HCT116 (cell line): ENCODE data around the gene STYXL1. TPM values are rescaled to one million over a fixed set of nuclear protein-coding genes. Genes with fewer than 3 reads are reported as not detected.

Experiments used
- ATAC-seq: fragments of 200-7000 bp; cut with Tn5 transposase; 2 replicates; pipeline ENCODE4 v1.9.1; 2020; ENCODE audit warnings: mild to moderate bottlenecking, moderate library complexity
- BruUV-seq: library from RNA; stranded (reverse); fragments of 400-500 nt; replicated peaks from 2 replicates; lab custom pipeline; 2021; lab: Mats Ljungman, UMichigan
- CTCF ChIA-PET: fragments of 300-600 bp; sonication (Branson Sonifier 250); formaldehyde crosslinking; loops from one replicate; lab custom pipeline; 2021; ENCODE audit warnings: antibody characterized with exemption; lab: Charles Lee
- POLR2A ChIA-PET: fragments of 300-600, 350-600 bp; sonication (Branson Sonifier 250); formaldehyde crosslinking; loops from one replicate; lab custom pipeline; 2021; ENCODE audit warnings: antibody characterized with exemption; lab: Charles Lee
- RAD21 ChIA-PET, 2 experiments: fragments of 300-600 bp; sonication (Branson Sonifier 250); formaldehyde crosslinking; loops; one replicate each; lab custom pipeline; 2023; ENCODE audit warnings: low total read pairs in 2 of 2; ENCODE audit not compliant: uncharacterized antibody in 2 of 2, unreplicated experiment in 2 of 2, low non-redundant PET in 1 of 2; lab: Charles Lee
- DNase-seq: peaks from one replicate; pipeline ENCODE4 v3.0.0-alpha.2; 2010; ENCODE audit warnings: low read depth, low spot score
- H2AFZ ChIP-seq: fragments of 200-600 bp; shearing (Covaris generic), sonication (generic); 2 replicates; pipeline ENCODE4 v1.6.1; 2017; ENCODE audit warnings: low read depth, mixed run types, mixed read lengths, antibody characterized with exemption, low read length; ENCODE audit not compliant: poor library complexity, severe bottlenecking
- H3K27ac ChIP-seq: 2 replicates; pipeline ENCODE4 v1.5.1; 2012; ENCODE audit warnings: low read depth, low read length
- H3K27me3 ChIP-seq: fragments of 200-600 bp; sonication (generic); 2 replicates; pipeline ENCODE4 v1.6.1; 2016; ENCODE audit warnings: mixed run types, low read length, mixed read lengths; ENCODE audit not compliant: insufficient read depth
- H3K36me3 ChIP-seq, 2 experiments: fragments of 200-500 bp in 1 of 2; fragments of 200-600 bp in 1 of 2; sonication (Bioruptor generic) in 1 of 2; sonication (generic) in 1 of 2; 2 replicates each; pipeline versions ENCODE4 v1.5.1 to v1.6.1; 2014 to 2016; ENCODE audit warnings: low read length in 2 of 2, inconsistent platforms in 1 of 2, mixed read lengths in 1 of 2, mixed run types in 1 of 2; ENCODE audit not compliant: insufficient read depth in 2 of 2, control insufficient read depth in 1 of 2
- H3K4me1 ChIP-seq, 2 experiments: fragments of 200-600 bp in 1 of 2; sonication (generic) in 1 of 2; 2 replicates each; pipeline versions ENCODE4 v1.5.1 to v1.6.1; 2012 to 2017; ENCODE audit warnings: low read length in 2 of 2, inconsistent platforms in 1 of 2, mild to moderate bottlenecking in 1 of 2, mixed read lengths in 1 of 2, mixed run types in 1 of 2, moderate library complexity in 1 of 2; ENCODE audit not compliant: insufficient read depth in 2 of 2, control insufficient read depth in 1 of 2
- H3K4me2 ChIP-seq: fragments of 200-600 bp; sonication (generic); 2 replicates; pipeline ENCODE4 v1.6.1; 2017; ENCODE audit warnings: mixed run types, low read length, mixed read lengths
- H3K4me3 ChIP-seq, 2 experiments: fragments of 200-600 bp in 1 of 2; sonication (generic) in 1 of 2; replicated peaks in 1 of 2; 2 replicates each; pipeline ENCODE4 v1.5.1; 2011 to 2016; ENCODE audit warnings: low read length in 2 of 2, control low read depth in 1 of 2, low read depth in 1 of 2, mild to moderate bottlenecking in 1 of 2, mixed read lengths in 1 of 2, mixed run types in 1 of 2
- H3K79me2 ChIP-seq: fragments of 200-600 bp; sonication (generic); 2 replicates; pipeline ENCODE4 v1.6.1; 2017; ENCODE audit warnings: mild to moderate bottlenecking, mixed run types, low read length, moderate library complexity, mixed read lengths; ENCODE audit not compliant: insufficient read depth
- H3K9ac ChIP-seq: fragments of 200-600 bp; sonication (generic); 2 replicates; pipeline ENCODE4 v1.6.1; 2016; ENCODE audit warnings: low read length, mixed read lengths
- H3K9me2 ChIP-seq: fragments of 200-600 bp; sonication (generic), shearing (Covaris generic); 2 replicates; pipeline ENCODE4 v1.6.1; 2017; ENCODE audit warnings: mixed run types, mild to moderate bottlenecking, moderate library complexity; ENCODE audit not compliant: insufficient read depth
- H3K9me3 ChIP-seq, 2 experiments: fragments of 200-500 bp in 1 of 2; fragments of 200-600 bp in 1 of 2; sonication (Bioruptor generic) in 1 of 2; sonication (generic) in 1 of 2; 2 replicates each; pipeline ENCODE4 v1.6.1; 2014 to 2017; ENCODE audit warnings: low read length in 2 of 2, mixed read lengths in 2 of 2, inconsistent platforms in 1 of 2, low read depth in 1 of 2, mild to moderate bottlenecking in 1 of 2, mixed run types in 1 of 2, moderate library complexity in 1 of 2; ENCODE audit not compliant: control insufficient read depth in 1 of 2, insufficient read depth in 1 of 2
- H4K20me1 ChIP-seq: fragments of 200-600 bp; sonication (generic), shearing (Covaris generic); 2 replicates; pipeline ENCODE4 v1.6.1; 2017; ENCODE audit warnings: mixed run types, mild to moderate bottlenecking, moderate library complexity; ENCODE audit not compliant: insufficient read depth
- ATF3 ChIP-seq: IDR thresholded peaks from 2 replicates; pipeline ENCODE4 v1.6.1; 2012
- CTCF ChIP-seq, 3 experiments: fragments of 200-600 bp in 1 of 3; sonication (generic) in 1 of 3; IDR thresholded peaks in 2 of 3; conservative IDR thresholded peaks in 1 of 3; 2 replicates each; pipeline ENCODE4 v1.5.1; 2012 to 2017; ENCODE audit warnings: low read depth in 2 of 3, low read length in 2 of 3, antibody characterized with exemption in 1 of 3, borderline replicate concordance in 1 of 3, control low read depth in 1 of 3, mild to moderate bottlenecking in 1 of 3, mixed read lengths in 1 of 3, mixed run types in 1 of 3, moderate library complexity in 1 of 3; ENCODE audit not compliant: insufficient read depth in 1 of 3
- EZH2phosphoT487 ChIP-seq: fragments of 200-600 bp; IDR thresholded peaks from 2 replicates; pipeline ENCODE4 v1.6.1; 2018; ENCODE audit warnings: antibody characterized with exemption, borderline replicate concordance
- FOSL1 ChIP-seq: IDR thresholded peaks from 2 replicates; pipeline ENCODE4 v1.6.1; 2012; ENCODE audit warnings: low read depth
- JUND ChIP-seq: IDR thresholded peaks from 2 replicates; pipeline ENCODE4 v1.6.1; 2012
- MAX ChIP-seq: IDR thresholded peaks from 2 replicates; pipeline ENCODE4 v1.6.1; 2012
- POLR2A ChIP-seq: IDR thresholded peaks from 2 replicates; pipeline ENCODE4 v1.7.0; 2011; ENCODE audit warnings: borderline replicate concordance; ENCODE audit not compliant: insufficient read depth, insufficient read length; ENCODE audit errors: extremely low read depth
- POLR2AphosphoS5 ChIP-seq: IDR thresholded peaks from 2 replicates; pipeline ENCODE4 v1.6.1; 2011; ENCODE audit warnings: mild to moderate bottlenecking, low read depth, low read length, moderate library complexity
- SIN3A ChIP-seq: IDR thresholded peaks from 2 replicates; pipeline ENCODE4 v1.6.1; 2012; ENCODE audit warnings: low read depth
- SRF ChIP-seq: IDR thresholded peaks from 2 replicates; pipeline ENCODE4 v1.6.1; 2012; ENCODE audit warnings: low read depth
- TCF7L2 ChIP-seq: IDR thresholded peaks from 2 replicates; pipeline ENCODE4 v1.7.0; 2011; ENCODE audit warnings: borderline replicate concordance, inconsistent platforms; ENCODE audit not compliant: insufficient read depth, insufficient read length; ENCODE audit errors: extremely low read depth
- YY1 ChIP-seq: IDR thresholded peaks from 2 replicates; pipeline ENCODE4 v1.6.1; 2011; ENCODE audit warnings: low read length, low read depth, moderate library complexity, mild to moderate bottlenecking; ENCODE audit not compliant: insufficient replicate concordance; ENCODE audit errors: extremely low read depth
- ZBTB33 ChIP-seq: IDR thresholded peaks from 2 replicates; pipeline ENCODE4 v1.6.1; 2011; ENCODE audit warnings: mild to moderate bottlenecking, low read length, moderate library complexity; ENCODE audit not compliant: insufficient replicate concordance; ENCODE audit errors: extremely low read depth
- ZFX ChIP-seq: fragments of 450-650 bp; IDR thresholded peaks from 2 replicates; pipeline ENCODE4 v1.6.1; 2017
- ZNF274 ChIP-seq: fragments of 200-500 bp; sonication (Bioruptor generic); IDR thresholded peaks from 2 replicates; pipeline ENCODE4 v1.6.1; 2014; ENCODE audit warnings: mild to moderate bottlenecking, low read depth, low read length, inconsistent platforms
- intact Hi-C: fragments of 100-400 bp; cut with micrococcal nuclease; formaldehyde crosslinking; loops from 2 replicates; pipeline ENCODE4 v1.10.0; 2022
- total RNA-seq: library from RNA; stranded (reverse); gene quantifications from one replicate; pipeline ENCODE4 v1.2.1, GENCODE V29; 2021; ENCODE audit not compliant: unreplicated experiment

Gene STYXL1
- total RNA-seq, 1 experiment from 2014 or later: 32.5 TPM

GRCh38 chr7:75980430-75981202 lies 67.2 kb downstream of the STYXL1 start:
- Histone ChIP-seq H3K9me2 (no peaks in the 10 kb centered on the region), H3K36me3 (peaks cover 0 to 6% of the 10 kb centered on the region in 2 experiments; a peak in 2 of 4 replicates), H3K27ac (no peak overlapping the region), H3K4me1 (peaks cover 0 to 13% of the 10 kb centered on the region in 2 experiments; a peak in 3 of 4 replicates), H3K27me3 (no peaks in the 10 kb centered on the region), H4K20me1 (no peaks in the 10 kb centered on the region), H3K79me2 (no peaks in the 10 kb centered on the region), H3K9me3 (no peaks in the 10 kb centered on the region), H3K9ac (no peak overlapping the region), H3K4me2 (no peak overlapping the region), H2AFZ (no peak overlapping the region), H3K4me3 (no peak overlapping the region)
- TF ChIP-seq POLR2A: no peak
- TF ChIP-seq CTCF (IDR thresholded peaks at IDR 0.05 in 2 of 3, conservative IDR thresholded peaks at IDR 0.05 in 1 of 3; ENCODE audit: borderline replicate concordance in 1 of 3, insufficient read depth in 1 of 3, low read depth in 2 of 3, low read length in 2 of 3): no peak
- TF ChIP-seq EZH2phosphoT487: no peak
- no peak for TF ChIP-seq MAX
- no peak for TF ChIP-seq TCF7L2
- no peak for TF ChIP-seq ZNF274
- TF ChIP-seq YY1: no peak
- no peak for TF ChIP-seq ZBTB33
- no peak for TF ChIP-seq POLR2AphosphoS5
- no peak for TF ChIP-seq ATF3
- no peak for TF ChIP-seq FOSL1
- TF ChIP-seq ZFX: no peak
- no peak for TF ChIP-seq SIN3A
- no peak for TF ChIP-seq SRF
- TF ChIP-seq JUND: no peak
- intact Hi-C loops: no loop called here
- DNase-seq (no peak), ATAC-seq (no peak)
- ChIA-PET CTCF (no interaction called here), RAD21 (interaction anchor here in 1 of 2 experiments (0.6 kb wide), 1 partner anchor 101 kb away, joined by 4 read pairs; no protein-coding TSS in a partner anchor), POLR2A (no interaction called here)
- BruUV-seq: no TSS peak
